ENCODE data around the gene TANC1. TPM values are rescaled to one million over a fixed set of nuclear protein-coding genes. Genes with fewer than 3 reads are reported as not detected.

TANC1 gene
- total RNA-seq, 4 donors from 2014 or later: 27.1 to 57.4 (median 55.1) TPM

- DNase-seq: no peak
- TF ChIP-seq CTCF (IDR thresholded peaks at IDR 0.05) (no peak), POLR2A (IDR thresholded peaks at IDR 0.05) (no peak)
- no peaks in the 10 kb centered on the region for H3K4me1 ChIP-seq
- H3K27me3 ChIP-seq: no peaks in the 10 kb centered on the region
- no peak overlapping the region for H3K4me3 ChIP-seq
- no peak overlapping the region for H3K27ac ChIP-seq
- no peaks in the 10 kb centered on the region for H3K9me3 ChIP-seq
- H3K36me3 ChIP-seq: peaks cover 0 to 48% (median 0%) of the 10 kb centered on the region in 3 donors
Observed at GRCh38 chr2:159174759-159175158, 206.3 kb downstream of the TANC1 start.

- Histone ChIP-seq H3K36me3 (peaks cover 0 to 52% (median 0%) of the 10 kb centered on the region in 3 donors), H3K4me1 (no peaks in the 10 kb centered on the region), H3K27ac (no peak overlapping the region), H3K27me3 (no peaks in the 10 kb centered on the region), H3K4me3 (no peak overlapping the region), H3K9me3 (no peaks in the 10 kb centered on the region)
- TF ChIP-seq CTCF (IDR thresholded peaks at IDR 0.05) (peak in 1 of 6 experiments; percentile 8), POLR2A (IDR thresholded peaks at IDR 0.05) (no peak)
- no peak for DNase-seq
Observed at GRCh38 chr2:159175182-159175581, 206.7 kb downstream of the TANC1 start.

- no peaks in the 10 kb centered on the region for H3K9me3 ChIP-seq
- DNase-seq: no peak
- no peak overlapping the region for H3K27ac ChIP-seq
- no peaks in the 10 kb centered on the region for H3K4me1 ChIP-seq
- no peak for TF ChIP-seq CTCF (IDR thresholded peaks at IDR 0.05)
- no peak for TF ChIP-seq POLR2A (IDR thresholded peaks at IDR 0.05)
- no peak overlapping the region for H3K4me3 ChIP-seq
- H3K36me3 ChIP-seq: peaks cover 0 to 51% (median 0%) of the 10 kb centered on the region in 3 donors
- no peaks in the 10 kb centered on the region for H3K27me3 ChIP-seq
Observed at GRCh38 chr2:159175927-159176326, 207.5 kb downstream of the TANC1 start.

GRCh38 chr2:159176555-159176954, 208.1 kb downstream of the TANC1 start:
- no peak overlapping the region for H3K27ac ChIP-seq
- DNase-seq: no peak
- H3K9me3 ChIP-seq: no peaks in the 10 kb centered on the region
- peaks cover 0 to 45% (median 0%) of the 10 kb centered on the region in 3 donors for H3K36me3 ChIP-seq
- no peaks in the 10 kb centered on the region for H3K27me3 ChIP-seq
- TF ChIP-seq CTCF (IDR thresholded peaks at IDR 0.05) (no peak), POLR2A (IDR thresholded peaks at IDR 0.05) (no peak)
- H3K4me3 ChIP-seq: no peak overlapping the region
- no peaks in the 10 kb centered on the region for H3K4me1 ChIP-seq

GRCh38 chr2:159177357-159177756, 208.9 kb downstream of the TANC1 start:
- no peak for DNase-seq
- H3K27me3 ChIP-seq: no peaks in the 10 kb centered on the region
- no peak overlapping the region for H3K4me3 ChIP-seq
- H3K9me3 ChIP-seq: no peaks in the 10 kb centered on the region
- no peaks in the 10 kb centered on the region for H3K4me1 ChIP-seq
- TF ChIP-seq CTCF (IDR thresholded peaks at IDR 0.05) (no peak), POLR2A (IDR thresholded peaks at IDR 0.05) (no peak)
- H3K36me3 ChIP-seq: peaks cover 0 to 44% (median 0%) of the 10 kb centered on the region in 3 donors
- H3K27ac ChIP-seq: no peak overlapping the region

GRCh38 chr2:159177957-159178356, 209.5 kb downstream of the TANC1 start:
- H3K36me3 ChIP-seq: peaks cover 0 to 44% (median 0%) of the 10 kb centered on the region in 3 donors
- no peak for TF ChIP-seq CTCF (IDR thresholded peaks at IDR 0.05)
- H3K4me3 ChIP-seq: no peak overlapping the region
- H3K4me1 ChIP-seq: no peaks in the 10 kb centered on the region
- H3K27ac ChIP-seq: no peak overlapping the region
- no peak for DNase-seq
- no peaks in the 10 kb centered on the region for H3K27me3 ChIP-seq
- H3K9me3 ChIP-seq: no peaks in the 10 kb centered on the region
